Endodermal cell (in vitro differentiated cells): ENCODE results near the gene UGT1A7. TPM values are rescaled to one million over a fixed set of nuclear protein-coding genes. Genes with fewer than 3 reads are reported as not detected.

Experiments
- DNase-seq: peaks from one replicate; pipeline ENCODE4 v3.0.0-alpha.2; 2017
- H3K27ac ChIP-seq: 2 replicates; pipeline ENCODE4 v1.5.1; 2013; ENCODE audit warnings: mild to moderate bottlenecking, low read depth, low read length, moderate library complexity
- H3K27me3 ChIP-seq: 2 replicates; pipeline ENCODE4 v1.6.1; 2013; ENCODE audit warnings: mild to moderate bottlenecking, low read length, moderate library complexity; ENCODE audit not compliant: insufficient read depth, control insufficient read depth, poor library complexity, severe bottlenecking
- H3K36me3 ChIP-seq: 2 replicates; pipeline ENCODE4 v1.7.0; 2013; ENCODE audit warnings: mild to moderate bottlenecking, low read length, moderate library complexity; ENCODE audit not compliant: control insufficient read depth, insufficient read depth
- H3K4me1 ChIP-seq: one replicate; pipeline ENCODE4 v1.7.0; 2013; ENCODE audit warnings: low read length; ENCODE audit not compliant: control insufficient read depth, insufficient read depth
- H3K4me3 ChIP-seq: 2 replicates; pipeline ENCODE4 v1.5.1; 2013; ENCODE audit warnings: mild to moderate bottlenecking, low read length, moderate library complexity
- H3K9ac ChIP-seq: 2 replicates; pipeline ENCODE4 v1.6.1; 2013; ENCODE audit warnings: mild to moderate bottlenecking, low read length, moderate library complexity; ENCODE audit not compliant: poor library complexity, severe bottlenecking; ENCODE audit errors: extremely low read depth
- H3K9me3 ChIP-seq: 2 replicates; pipeline ENCODE4 v1.6.1; 2013; ENCODE audit warnings: mild to moderate bottlenecking, low read length, moderate library complexity; ENCODE audit not compliant: control insufficient read depth
- H3K27ac Mint-ChIP-seq: 2 replicates; pipeline ENCODE4 v1.8.0; 2020; ENCODE audit warnings: mixed read lengths
- H3K27me3 Mint-ChIP-seq: 2 replicates; pipeline ENCODE4 v1.8.0; 2021; ENCODE audit warnings: mild to moderate bottlenecking, mixed read lengths; ENCODE audit not compliant: insufficient read depth
- H3K36me3 Mint-ChIP-seq: 2 replicates; pipeline ENCODE4 v1.8.0; 2020; ENCODE audit warnings: low read depth, mixed read lengths
- H3K4me1 Mint-ChIP-seq: 2 replicates; pipeline ENCODE4 v1.8.0; 2020; ENCODE audit warnings: mixed read lengths
- H3K4me3 Mint-ChIP-seq: 2 replicates; pipeline ENCODE4 v1.8.0; 2020; ENCODE audit warnings: mild to moderate bottlenecking, moderate library complexity, mixed read lengths
- H3K9me3 Mint-ChIP-seq: 2 replicates; pipeline ENCODE4 v1.8.0; 2020; ENCODE audit warnings: mild to moderate bottlenecking, mixed read lengths
- WGBS, 2 experiments: methylation state at CpG; one replicate each; pipeline versions ENCODE4 v1.1.5 to v1.1.7; 2013; ENCODE audit warnings: missing lambda C conversion rate in 2 of 2, mixed read lengths in 1 of 2; ENCODE audit not compliant: insufficient coverage in 1 of 2, insufficient read length in 1 of 2; 5-methylcytosine and 5-hydroxymethylcytosine counted together
- total RNA-seq, 2 donors: library from RNA; stranded (reverse); fragmentation: NEBNext Ultra II Directional in 1 of 2; extraction: Animal tissue kit (Norgen Biotek cat#: 25700) in 1 of 2; gene quantifications; 2 replicates in 1 of 2; 3 replicates in 1 of 2; pipeline ENCODE4 v1.2.1, GENCODE V29; 2021
- TF ChIP-seq, protein P1 (sequence below): fragments of 200-600 bp; sonication (generic); conservative IDR thresholded peaks from 2 replicates; pipeline ENCODE4 v1.5.0; 2021; ENCODE audit warnings: antibody characterized with exemption, mild to moderate bottlenecking

UGT1A7 gene
- total RNA-seq, 2 donors from 2014 or later, result not detected

GRCh38 chr2:233822101-233822771, 140.5 kb downstream of the UGT1A7 start:
- H3K9ac ChIP-seq, result no peak overlapping the region
- Mint-ChIP-seq H3K4me1 (peaks cover 7% of the 10 kb centered on the region), H3K27me3 (no peaks in the 10 kb centered on the region), H3K4me3 (no peak overlapping the region), H3K27ac (no peak overlapping the region), H3K9me3 (peaks cover 2% of the 10 kb centered on the region), H3K36me3 (no peaks in the 10 kb centered on the region)
- no peak overlapping the region for H3K27ac ChIP-seq
- DNase-seq, result peak; percentile 35
- no peak overlapping the region for H3K4me3 ChIP-seq
- 90 to 97% methylated on average over 19 to 21 of the region's 21 CpGs for WGBS, 2 experiments
- TF ChIP-seq, protein P1, sequence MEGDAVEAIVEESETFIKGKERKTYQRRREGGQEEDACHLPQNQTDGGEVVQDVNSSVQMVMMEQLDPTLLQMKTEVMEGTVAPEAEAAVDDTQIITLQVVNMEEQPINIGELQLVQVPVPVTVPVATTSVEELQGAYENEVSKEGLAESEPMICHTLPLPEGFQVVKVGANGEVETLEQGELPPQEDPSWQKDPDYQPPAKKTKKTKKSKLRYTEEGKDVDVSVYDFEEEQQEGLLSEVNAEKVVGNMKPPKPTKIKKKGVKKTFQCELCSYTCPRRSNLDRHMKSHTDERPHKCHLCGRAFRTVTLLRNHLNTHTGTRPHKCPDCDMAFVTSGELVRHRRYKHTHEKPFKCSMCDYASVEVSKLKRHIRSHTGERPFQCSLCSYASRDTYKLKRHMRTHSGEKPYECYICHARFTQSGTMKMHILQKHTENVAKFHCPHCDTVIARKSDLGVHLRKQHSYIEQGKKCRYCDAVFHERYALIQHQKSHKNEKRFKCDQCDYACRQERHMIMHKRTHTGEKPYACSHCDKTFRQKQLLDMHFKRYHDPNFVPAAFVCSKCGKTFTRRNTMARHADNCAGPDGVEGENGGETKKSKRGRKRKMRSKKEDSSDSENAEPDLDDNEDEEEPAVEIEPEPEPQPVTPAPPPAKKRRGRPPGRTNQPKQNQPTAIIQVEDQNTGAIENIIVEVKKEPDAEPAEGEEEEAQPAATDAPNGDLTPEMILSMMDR, result no peak
- no peaks in the 10 kb centered on the region for H3K27me3 ChIP-seq
- no peaks in the 10 kb centered on the region for H3K36me3 ChIP-seq
- H3K4me1 ChIP-seq, result no peaks in the 10 kb centered on the region
- H3K9me3 ChIP-seq, result no peaks in the 10 kb centered on the region

Other genes starting within 250 kb of the UGT1A7 start
- gene USP40, start 115.1 kb upstream of the UGT1A7 start, total RNA-seq, result 10 to 100 TPM; 12.9 to 22.4 TPM
- not detected for gene UGT1A8, start 64.3 kb upstream of the UGT1A7 start, total RNA-seq
- under 1 TPM in 1 of 2 donors, not detected in 1; 0.13 TPM for gene UGT1A10, start 45.5 kb upstream of the UGT1A7 start, total RNA-seq
- not detected for gene UGT1A9, start 10.0 kb upstream of the UGT1A7 start, total RNA-seq
- not detected for gene UGT1A6, start 11.0 kb downstream of the UGT1A7 start, total RNA-seq
- not detected for gene UGT1A5, start 31.0 kb downstream of the UGT1A7 start, total RNA-seq
- not detected for gene UGT1A4, start 36.8 kb downstream of the UGT1A7 start, total RNA-seq
- not detected for gene UGT1A3, start 47.1 kb downstream of the UGT1A7 start, total RNA-seq
- gene UGT1A1, start 78.4 kb downstream of the UGT1A7 start, total RNA-seq, result not detected
- gene MROH2A, start 96.4 kb downstream of the UGT1A7 start, total RNA-seq, result not detected
- 10 to 100 TPM; 39.4 to 78.9 TPM for gene HJURP, start 172.6 kb downstream of the UGT1A7 start, total RNA-seq
- not detected for gene TRPM8, start 235.5 kb downstream of the UGT1A7 start, total RNA-seq